H1 (cell line): ENCODE data around the gene SURF2. TPM values are rescaled to one million over a fixed set of nuclear protein-coding genes. Genes with fewer than 3 reads are reported as not detected.

Source experiments
- CTCF ChIA-PET: fragments of 300-600 bp; sonication (Branson Sonifier 250); formaldehyde crosslinking; loops from one replicate; lab custom pipeline; 2021; ENCODE audit not compliant: partially characterized antibody; lab: Charles Lee
- POLR2A ChIA-PET: fragments of 300-600 bp; sonication (Branson Sonifier 250); formaldehyde crosslinking; loops from one replicate; lab custom pipeline; 2021; ENCODE audit warnings: inconsistent platforms; ENCODE audit not compliant: partially characterized antibody; lab: Charles Lee
- DNase-seq, 2 experiments: peaks; one replicate each; pipeline versions ENCODE4 v3.0.0 to v3.0.0-alpha.2; 2010 to 2022; ENCODE audit warnings: low spot score in 2 of 2, low read depth in 1 of 2, mixed read lengths in 1 of 2
- FAIRE-seq: peaks from 2 replicates; lab custom pipeline; 2011; peaks lifted over from hg19 to GRCh38; lab: Jason Lieb, UNC
- H2AFZ ChIP-seq: 2 replicates; pipeline ENCODE4 v1.8.1; 2012; ENCODE audit warnings: low read length, inconsistent platforms
- H2AK5ac ChIP-seq: 2 replicates; pipeline ENCODE4 v1.6.1; 2013; ENCODE audit warnings: low read depth, low read length
- H2BK120ac ChIP-seq: replicated peaks from 2 replicates; pipeline ENCODE3; 2013; ENCODE audit warnings: low read depth, low read length, inconsistent platforms
- H2BK12ac ChIP-seq: 2 replicates; pipeline ENCODE4 v1.6.1; 2013; ENCODE audit warnings: low read depth, low read length
- H2BK15ac ChIP-seq: 2 replicates; pipeline ENCODE4 v1.6.1; 2013; ENCODE audit warnings: low read length
- H2BK20ac ChIP-seq: 2 replicates; pipeline ENCODE4 v1.6.1; 2013; ENCODE audit warnings: low read length
- H2BK5ac ChIP-seq: 2 replicates; pipeline ENCODE4 v1.6.1; 2013; ENCODE audit warnings: low read depth, low read length
- H3K14ac ChIP-seq: 2 replicates; pipeline ENCODE4 v1.6.1; 2013; ENCODE audit warnings: inconsistent platforms; ENCODE audit not compliant: insufficient read length
- H3K18ac ChIP-seq: 2 replicates; pipeline ENCODE4 v1.6.1; 2013; ENCODE audit warnings: low read length; ENCODE audit errors: extremely low read depth
- H3K23ac ChIP-seq: 2 replicates; pipeline ENCODE4 v1.6.1; 2013; ENCODE audit warnings: inconsistent platforms; ENCODE audit not compliant: insufficient read length
- H3K23me2 ChIP-seq: 2 replicates; pipeline ENCODE4 v1.6.1; 2013; ENCODE audit warnings: low read depth, low read length
- H3K27ac ChIP-seq: 2 replicates; pipeline ENCODE4 v1.6.1; 2011; ENCODE audit warnings: low read depth, low read length, inconsistent platforms
- H3K27me3 ChIP-seq, 4 experiments: replicated peaks in 1 of 4; 1 replicate in 1 of 4; 2 replicates in 3 of 4; pipeline versions ENCODE4 v1.6.1 to v1.8.1; 2011 to 2013; ENCODE audit warnings: low read length in 3 of 4, mild to moderate bottlenecking in 3 of 4, inconsistent platforms in 2 of 4, mixed read lengths in 2 of 4, moderate library complexity in 1 of 4; ENCODE audit not compliant: control insufficient read depth in 3 of 4, insufficient read depth in 3 of 4; ENCODE audit errors: extremely low read depth in 1 of 4
- H3K36me3 ChIP-seq, 4 experiments: 2 replicates each; pipeline versions ENCODE4 v1.6.1 to v1.8.1; 2011 to 2013; ENCODE audit warnings: mild to moderate bottlenecking in 4 of 4, low read length in 3 of 4, moderate library complexity in 2 of 4, control low read depth in 1 of 4, inconsistent platforms in 1 of 4; ENCODE audit not compliant: insufficient read depth in 4 of 4, control insufficient read depth in 2 of 4
- H3K4ac ChIP-seq: replicated peaks from 2 replicates; pipeline ENCODE3; 2013; ENCODE audit warnings: low read length, low read depth, mixed read lengths, inconsistent platforms; ENCODE audit not compliant: insufficient read length
- H3K4me1 ChIP-seq, 4 experiments: replicated peaks in 1 of 4; 1 replicate in 1 of 4; 2 replicates in 3 of 4; pipeline versions ENCODE4 v1.6.1 to v1.8.1; 2011 to 2013; ENCODE audit warnings: low read length in 3 of 4, inconsistent platforms in 2 of 4, mixed read lengths in 1 of 4; ENCODE audit not compliant: insufficient read depth in 4 of 4, control insufficient read depth in 3 of 4
- H3K4me2 ChIP-seq, 2 experiments: 2 replicates each; pipeline versions ENCODE4 v1.6.1 to v1.8.1; 2011 to 2013; ENCODE audit warnings: low read depth in 2 of 2, low read length in 2 of 2, control low read depth in 1 of 2, inconsistent platforms in 1 of 2, mild to moderate bottlenecking in 1 of 2; ENCODE audit not compliant: insufficient read depth in 1 of 2
- H3K4me3 ChIP-seq, 4 experiments: fragments of 200-600, 300-600 bp in 1 of 4; sonication (generic), shearing (Covaris generic), sonication (Bioruptor Twin) in 1 of 4; 2 replicates each; pipeline versions ENCODE4 v1.5.1 to v1.8.1; 2011 to 2016; ENCODE audit warnings: low read length in 4 of 4, low read depth in 3 of 4, control low read depth in 2 of 4, inconsistent platforms in 2 of 4, mild to moderate bottlenecking in 2 of 4, mixed read lengths in 1 of 4, moderate library complexity in 1 of 4; ENCODE audit not compliant: insufficient read depth in 2 of 4; ENCODE audit errors: extremely low read depth in 1 of 4
- H3K56ac ChIP-seq: replicated peaks from 2 replicates; pipeline ENCODE3; 2013; ENCODE audit warnings: low read depth, mild to moderate bottlenecking, mixed read lengths, low read length, inconsistent platforms; ENCODE audit not compliant: insufficient read length
- H3K79me1 ChIP-seq: 2 replicates; pipeline ENCODE4 v1.6.1; 2013; ENCODE audit warnings: low read depth, low read length, control low read depth
- H3K79me2 ChIP-seq, 2 experiments: 2 replicates each; pipeline versions ENCODE4 v1.6.1 to v1.8.1; 2012 to 2013; ENCODE audit warnings: low read length in 2 of 2, mild to moderate bottlenecking in 2 of 2, inconsistent platforms in 1 of 2; ENCODE audit not compliant: insufficient read depth in 2 of 2, control insufficient read depth in 1 of 2
- H3K9ac ChIP-seq, 4 experiments: replicated peaks in 1 of 4; 1 replicate in 1 of 4; 2 replicates in 3 of 4; pipeline versions ENCODE4 v1.6.1 to v1.8.1; 2011 to 2013; ENCODE audit warnings: low read depth in 3 of 4, low read length in 3 of 4, control low read depth in 2 of 4, mild to moderate bottlenecking in 2 of 4, moderate library complexity in 2 of 4, inconsistent platforms in 1 of 4; ENCODE audit errors: extremely low read depth in 1 of 4
- H3K9me3 ChIP-seq, 2 experiments: 2 replicates each; pipeline versions ENCODE4 v1.6.1 to v1.8.1; 2012 to 2013; ENCODE audit warnings: mild to moderate bottlenecking in 2 of 2, moderate library complexity in 2 of 2, control low read depth in 1 of 2, inconsistent platforms in 1 of 2, low read depth in 1 of 2, low read length in 1 of 2, mixed read lengths in 1 of 2; ENCODE audit not compliant: insufficient read depth in 2 of 2
- H4K20me1 ChIP-seq, 2 experiments: replicated peaks in 1 of 2; 2 replicates each; pipeline versions ENCODE3 to v1.8.1; 2011 to 2013; ENCODE audit warnings: inconsistent platforms in 2 of 2, low read length in 2 of 2, mild to moderate bottlenecking in 1 of 2; ENCODE audit not compliant: insufficient read depth in 2 of 2, control insufficient read depth in 1 of 2
- H4K5ac ChIP-seq: 2 replicates; pipeline ENCODE4 v1.6.1; 2013; ENCODE audit warnings: low read length, low read depth, mixed read lengths, inconsistent platforms; ENCODE audit not compliant: insufficient read length
- H4K8ac ChIP-seq: 2 replicates; pipeline ENCODE4 v1.8.0; 2013; ENCODE audit warnings: mild to moderate bottlenecking, moderate library complexity, low read length, inconsistent platforms; ENCODE audit not compliant: insufficient read depth; ENCODE audit errors: extremely low read depth
- H4K91ac ChIP-seq: replicated peaks from 2 replicates; pipeline ENCODE3; 2013; ENCODE audit warnings: low read length, mixed read lengths, inconsistent platforms; ENCODE audit not compliant: insufficient read length
- ASH2L ChIP-seq: fragments of 200-600, 300-600 bp; sonication (generic); IDR thresholded peaks from one replicate; pipeline ENCODE4 v1.7.1; 2017; ENCODE audit warnings: low read length
- CHD1 ChIP-seq: IDR thresholded peaks from 2 replicates; pipeline ENCODE4 v1.6.1; 2012; ENCODE audit warnings: low read depth, low read length, improper control_type of control experiment
- EGR1 ChIP-seq: IDR thresholded peaks from 2 replicates; pipeline ENCODE4 v1.6.1; 2011; ENCODE audit warnings: low read depth, low read length, borderline replicate concordance
- HDAC2 ChIP-seq, 2 experiments: fragments of 300-600 bp in 1 of 2; sonication (generic) in 1 of 2; IDR thresholded peaks; 2 replicates each; pipeline ENCODE4 v1.6.1; 2011 to 2012; ENCODE audit warnings: low read depth in 2 of 2, low read length in 2 of 2, mild to moderate bottlenecking in 2 of 2, moderate library complexity in 2 of 2, borderline replicate concordance in 1 of 2, inconsistent platforms in 1 of 2
- JUN ChIP-seq: IDR thresholded peaks from 2 replicates; pipeline ENCODE4 v1.6.1; 2011; ENCODE audit warnings: low read depth, mild to moderate bottlenecking, improper control_type of control experiment, low read length
- KDM4A ChIP-seq: IDR thresholded peaks from one replicate; pipeline ENCODE4 v1.7.1; 2012; ENCODE audit warnings: low read depth, mild to moderate bottlenecking, moderate library complexity, low read length, inconsistent platforms; ENCODE audit not compliant: severe bottlenecking
- MAX ChIP-seq: IDR thresholded peaks from 2 replicates; pipeline ENCODE4 v1.6.1; 2012; ENCODE audit warnings: inconsistent platforms
- RFX5 ChIP-seq: IDR thresholded peaks from 2 replicates; pipeline ENCODE4 v1.6.1; 2011; ENCODE audit warnings: low read depth, low read length, improper control_type of control experiment, borderline replicate concordance
- WGBS, 2 experiments: shearing (Covaris generic) in 1 of 2; methylation state at CpG; one replicate each; pipeline versions ENCODE4 v1.1.6 to v1.1.7; 2013 to 2015; ENCODE audit warnings: low lambda C conversion rate in 2 of 2, mixed read lengths in 2 of 2, inconsistent platforms in 1 of 2, low coverage in 1 of 2, missing lambda C conversion rate in 1 of 2; ENCODE audit not compliant: insufficient replicate concordance in 2 of 2, insufficient coverage in 1 of 2, insufficient read length in 1 of 2; ENCODE audit errors: extremely low coverage in 1 of 2, missing lambda C conversion rate in 1 of 2; 5-methylcytosine and 5-hydroxymethylcytosine counted together
- polyA plus RNA-seq, 7 experiments: library from polyadenylated mRNA; depleted of rRNA in 3 of 7; stranded (reverse) in 5 of 7; unstranded in 2 of 7; fragments of >200 nt in 5 of 7; fragments of 200-250 nt in 2 of 7; gene quantifications; 1 replicate in 5 of 7; 2 replicates in 1 of 7; 4 replicates in 1 of 7; pipeline versions ENCODE4 v1.2.1 to v1.2.3, GENCODE V29; 2011 to 2013; ENCODE audit warnings: missing spikeins in 2 of 7, mixed read lengths in 2 of 7
- total RNA-seq: library from RNA; stranded (reverse); fragmentation: NEBNext Ultra II Directional; extraction: Animal tissue kit (Norgen Biotek cat#: 25700); gene quantifications from 2 replicates; pipeline ENCODE4 v1.2.1, GENCODE V29; 2021

Gene SURF2
- total and polyA plus RNA-seq, 2 of the 8 experiments (the other 6 are each of a cell fraction or from before 2014, with no cell fraction given) = 36.6 to 37.7 TPM

- no peak overlapping the region for H3K4ac ChIP-seq
- no peak overlapping the region for H2BK5ac ChIP-seq
- no peak overlapping the region for H3K9ac ChIP-seq
- TF ChIP-seq CHD1 = no peak
- no peak for TF ChIP-seq RFX5
- no peak for TF ChIP-seq HDAC2 (IDR thresholded peaks at IDR 0.05; ENCODE audit: borderline replicate concordance in 1 of 2, low read depth in 2 of 2, low read length in 2 of 2)
- TF ChIP-seq JUN = no peak
- TF ChIP-seq EGR1 = no peak
- no peak for TF ChIP-seq MAX
- no peak for TF ChIP-seq KDM4A
- TF ChIP-seq ASH2L = no peak
- TF ChIP-seq, all 59 proteins: peak for 0
- Histone ChIP-seq H2BK12ac (no peak overlapping the region), H2BK20ac (no peak overlapping the region), H3K4me2 (no peak overlapping the region), H3K27ac (no peak overlapping the region), H2AK5ac (no peak overlapping the region), H4K20me1 (peaks cover 0 to 2% of the 10 kb centered on the region in 2 experiments), H3K56ac (peak overlapping the region; percentile 32), H3K18ac (no peak overlapping the region), H3K4me3 (no peak overlapping the region), H4K5ac (no peak overlapping the region), H3K4me1 (no peaks in the 10 kb centered on the region), H2BK15ac (no peak overlapping the region), H3K36me3 (no peaks in the 10 kb centered on the region), H3K79me1 (no peaks in the 10 kb centered on the region), H3K23me2 (peaks cover 12% of the 10 kb centered on the region; the same call in 1 of the 2 replicates), H3K27me3 (no peaks in the 10 kb centered on the region; a peak in 3 of 7 replicates), H2AFZ (no peak overlapping the region), H3K23ac (no peak overlapping the region), H3K79me2 (no peaks in the 10 kb centered on the region), H3K9me3 (peaks cover 4% of the 10 kb centered on the region in 2 experiments; a peak in 1 of 4 replicates), H4K8ac (no peak overlapping the region), H2BK120ac (no peak overlapping the region), H3K14ac (no peak overlapping the region), H4K91ac (no peak overlapping the region)
- ChIA-PET CTCF (interaction anchor here (1.7 to 5.7 kb wide), 3 partner anchors 8 to 51 kb away, joined by 5 to 52 read pairs (median 15); no protein-coding TSS in a partner anchor), POLR2A (interaction anchor here (1.3 kb wide), 1 partner anchor 11 kb away, joined by 4 read pairs; no protein-coding TSS in a partner anchor)
- FAIRE-seq (no peak), DNase-seq (no peak)
- WGBS, 2 experiments = 100% methylated on average over 3 of the region's 3 CpGs; no CpG with 5 or more reads in 1 of the 2 experiments
Observed at GRCh38 chr9:133393399-133393798, 37.0 kb downstream of the SURF2 start.
